Esophagus muscularis mucosa (tissue), 4 donors: Measurements from ENCODE around the gene ARHGEF5. TPM values are rescaled to one million over a fixed set of nuclear protein-coding genes. Genes with fewer than 3 reads are reported as not detected.
"Not testable (repeated sequence)": the region's sequence is repeated elsewhere in the genome, so short reads cannot be mapped to it uniquely, and the experiment has no call there.

Experiments used
- DNase-seq: peaks from one replicate; pipeline ENCODE4 v3.0.0-alpha.2; 2017; ENCODE audit errors: extremely low spot score
- H3K27ac ChIP-seq, 4 donors: fragments of 200-600 bp; sonication (generic); replicated peaks in 1 of 4; 1 replicate in 3 of 4; 2 replicates in 1 of 4; pipeline ENCODE4 v1.5.1; 2016 to 2019; ENCODE audit warnings: mild to moderate bottlenecking in 1 of 4
- H3K27me3 ChIP-seq, 4 donors: fragments of 200-600 bp; sonication (generic); one replicate each; pipeline versions ENCODE4 v1.5.1 to v1.6.0; 2016 to 2019
- H3K36me3 ChIP-seq, 4 donors: fragments of 200-600 bp; sonication (generic); one replicate each; pipeline ENCODE4 v1.5.1; 2016 to 2019
- H3K4me1 ChIP-seq, 4 donors: fragments of 200-600 bp; sonication (generic); one replicate each; pipeline ENCODE4 v1.5.1; 2016 to 2019
- H3K4me3 ChIP-seq, 4 donors: fragments of 200-600 bp; sonication (generic); 1 replicate in 2 of 4; 2 replicates in 2 of 4; pipeline ENCODE4 v1.5.1; 2016 to 2019; ENCODE audit warnings: mild to moderate bottlenecking in 4 of 4, moderate library complexity in 1 of 4
- H3K9me3 ChIP-seq, 4 donors: fragments of 200-600 bp; sonication (generic); 1 replicate in 3 of 4; 2 replicates in 1 of 4; pipeline ENCODE4 v1.5.1; 2016 to 2019
- EP300 ChIP-seq: sonication (generic); formaldehyde crosslinking; IDR thresholded peaks from one replicate; pipeline ENCODE4 v1.6.1; 2017; ENCODE audit warnings: antibody characterized with exemption
- POLR2A ChIP-seq: fragments of 450-650 bp; IDR thresholded peaks from one replicate; pipeline ENCODE4 v1.6.1; 2017; ENCODE audit warnings: antibody characterized with exemption, moderate library complexity, mild to moderate bottlenecking, low read depth
- POLR2AphosphoS5 ChIP-seq, 2 donors: sonication (generic); formaldehyde crosslinking; IDR thresholded peaks; one replicate each; pipeline ENCODE4 v1.6.1; 2017; ENCODE audit warnings: antibody characterized with exemption in 2 of 2
- WGBS: methylation state at CpG from one replicate; pipeline ENCODE4 v1.1.5; 2018; 5-methylcytosine and 5-hydroxymethylcytosine counted together
- intact Hi-C: fragments of 100-400 bp; cut with DNase I; formaldehyde crosslinking; loops from one replicate; pipeline ENCODE4 v1.15.1; 2023
- total RNA-seq, 4 donors: library from RNA; depleted of rRNA; stranded (reverse); fragments of >200 nt; gene quantifications; one replicate each; pipeline versions ENCODE4 v1.1.0 to v1.2.1, GENCODE V29; 2016
- TF ChIP-seq, protein P1 (sequence below), 3 experiments: fragments of 200-600 bp in 2 of 3; fragments of 450-650 bp in 1 of 3; sonication (generic) in 2 of 3; IDR thresholded peaks; one replicate each; pipeline ENCODE4 v1.5.1; 2017 to 2019; ENCODE audit warnings: antibody characterized with exemption in 3 of 3, mild to moderate bottlenecking in 2 of 3, moderate library complexity in 1 of 3

ARHGEF5 gene
- total RNA-seq, 4 donors from 2014 or later = 4.6 to 11.8 (median 8.9) TPM

DNA sequence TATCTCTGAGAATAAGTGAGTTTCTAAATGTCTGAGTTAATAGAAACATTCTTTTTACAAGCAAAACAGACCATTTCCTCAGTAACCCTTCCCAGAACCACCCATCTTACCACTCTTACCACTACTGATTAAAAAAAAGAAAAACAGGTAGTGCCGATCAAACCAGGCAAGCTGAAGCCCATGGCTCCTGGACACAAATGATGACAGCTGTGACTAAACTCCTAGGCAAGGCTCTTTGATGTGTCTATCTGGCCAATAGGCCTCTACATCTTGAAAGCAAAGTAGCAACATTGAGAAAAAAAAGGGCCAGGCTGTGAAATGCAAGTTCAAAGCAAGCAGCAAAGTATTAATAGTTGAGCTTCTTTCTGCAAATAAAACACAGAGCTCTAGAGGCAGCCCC, 6.6 kb upstream of the ARHGEF5 start:
- H3K27me3 ChIP-seq, H3K9me3 ChIP-seq, DNase-seq, intact Hi-C loops, H3K27ac ChIP-seq, H3K4me3 ChIP-seq, H3K36me3 ChIP-seq: not testable (repeated sequence)
- no CpG with 5 or more reads among the region's 1 CpG for WGBS
- H3K4me1 ChIP-seq = peaks cover 0 to 16% (median 0%) of the 10 kb centered on the region in 4 donors

DNA sequence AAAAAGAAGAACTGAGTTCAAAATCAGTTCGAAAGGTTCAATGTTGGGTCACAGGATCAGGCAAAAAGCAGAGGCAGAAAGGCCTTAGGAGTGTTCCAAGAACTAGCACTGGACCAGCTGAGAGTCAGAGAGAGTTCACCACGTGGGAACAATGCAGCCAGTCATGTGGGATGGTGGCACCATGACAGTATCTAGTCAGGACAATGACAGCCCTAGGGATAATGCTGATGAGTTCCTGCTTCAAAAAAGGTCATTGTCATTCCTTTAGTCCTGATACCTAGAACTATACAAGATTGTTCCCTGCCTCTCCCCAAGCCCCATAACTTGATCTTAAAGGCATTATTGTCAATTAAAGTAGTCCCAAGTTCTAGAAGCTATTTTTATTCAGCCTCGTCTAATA, 3.5 kb upstream of the ARHGEF5 start:
- peaks cover 0 to 16% (median 0%) of the 10 kb centered on the region in 4 donors for H3K4me1 ChIP-seq
- H3K9me3 ChIP-seq, H3K27me3 ChIP-seq, H3K4me3 ChIP-seq, H3K27ac ChIP-seq, H3K36me3 ChIP-seq, intact Hi-C loops: not testable (repeated sequence)
- peak; percentile 37 for DNase-seq
- WGBS = 71% methylated on average over 2 of the region's 3 CpGs

DNA sequence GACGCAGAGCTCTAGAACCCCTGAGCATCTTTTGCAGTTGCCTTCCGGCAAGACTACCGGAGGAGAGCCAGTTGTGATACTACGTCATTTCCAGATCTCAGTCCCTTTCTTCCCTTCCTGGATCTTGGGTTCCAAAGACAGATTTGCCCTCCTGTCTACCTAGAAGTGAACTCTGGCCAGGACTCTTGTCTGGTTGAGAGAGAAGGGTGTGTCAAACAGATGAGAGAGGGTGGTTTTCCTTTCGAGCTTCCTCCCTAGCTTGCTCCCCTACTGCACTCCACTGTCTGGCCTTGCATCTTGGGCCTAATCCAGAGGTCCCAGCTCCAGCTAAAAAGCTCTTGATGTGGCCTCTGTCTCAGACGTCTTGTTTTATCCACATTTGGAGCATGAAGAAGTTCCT, 983 bp downstream of the ARHGEF5 start:
- H3K27ac ChIP-seq, intact Hi-C loops, H3K27me3 ChIP-seq, H3K9me3 ChIP-seq, H3K36me3 ChIP-seq, DNase-seq, H3K4me3 ChIP-seq: not testable (repeated sequence)
- WGBS = no CpG with 5 or more reads among the region's 6 CpGs
- peaks cover 0 to 16% (median 0%) of the 10 kb centered on the region in 4 donors for H3K4me1 ChIP-seq

DNA sequence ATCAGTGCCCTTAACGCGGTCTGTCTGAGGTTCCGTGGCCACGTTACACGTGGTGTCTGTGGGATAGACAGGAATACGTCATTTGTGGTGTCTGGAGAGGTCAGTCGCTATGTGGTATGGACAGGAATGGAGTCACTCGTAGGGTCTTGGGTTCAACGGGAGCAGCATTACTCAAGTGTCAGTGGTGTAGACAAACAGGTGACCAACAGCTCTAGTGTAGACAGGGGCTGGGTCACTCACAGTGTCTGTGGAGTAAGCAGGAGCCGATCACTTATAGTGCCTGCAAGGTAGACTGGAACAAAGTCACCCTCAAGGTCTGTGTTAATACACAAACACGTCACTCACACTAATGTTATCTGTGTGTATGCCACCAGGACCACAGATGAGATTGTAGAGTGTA, 1.7 kb downstream of the ARHGEF5 start:
- H3K27ac ChIP-seq, DNase-seq, intact Hi-C loops, H3K36me3 ChIP-seq, H3K4me3 ChIP-seq, H3K27me3 ChIP-seq, H3K9me3 ChIP-seq: not testable (repeated sequence)
- peaks cover 0 to 13% (median 0%) of the 10 kb centered on the region in 4 donors for H3K4me1 ChIP-seq
- WGBS = no CpG with 5 or more reads among the region's 11 CpGs

DNA sequence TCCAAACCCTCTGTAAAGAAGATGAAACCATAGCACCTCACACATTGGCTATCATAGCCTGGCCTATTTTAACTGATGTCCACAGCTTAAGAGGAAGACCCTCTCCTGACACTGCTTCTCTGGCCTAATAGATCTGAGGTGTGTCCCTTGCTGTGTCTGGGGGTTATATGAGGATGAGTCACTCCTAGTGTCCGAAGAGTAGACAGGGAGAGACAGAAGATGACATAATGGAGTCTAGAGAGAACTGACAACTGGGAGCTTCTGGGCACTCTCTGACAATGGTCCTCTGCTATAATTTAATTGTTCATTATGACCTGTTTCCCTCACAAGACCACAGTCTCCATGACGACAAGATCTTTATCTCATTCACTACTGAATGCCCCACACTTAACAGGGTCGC, 6.9 kb downstream of the ARHGEF5 start:
- intact Hi-C loops, H3K4me3 ChIP-seq, H3K9me3 ChIP-seq, H3K27me3 ChIP-seq, H3K27ac ChIP-seq, DNase-seq, H3K36me3 ChIP-seq, H3K4me1 ChIP-seq: not testable (repeated sequence)
- WGBS = no CpG with 5 or more reads among the region's 3 CpGs

DNA sequence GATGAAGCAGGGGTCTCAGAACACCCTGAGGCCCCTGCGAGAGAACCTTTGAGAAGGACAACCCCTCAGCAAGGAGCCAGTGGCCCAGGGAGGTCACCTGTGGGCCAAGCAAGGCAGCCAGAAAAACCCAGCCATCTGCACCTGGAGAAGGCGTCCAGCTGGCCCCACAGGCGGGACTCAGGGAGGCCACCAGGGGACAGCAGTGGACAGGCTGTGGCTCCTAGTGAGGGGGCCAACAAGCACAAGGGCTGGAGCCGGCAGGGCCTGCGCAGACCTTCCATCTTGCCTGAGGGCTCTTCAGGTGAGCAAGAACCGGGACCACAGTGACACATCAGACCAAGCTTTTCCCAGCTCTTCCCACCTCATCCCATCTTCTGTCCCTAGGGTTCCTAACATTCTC, 10.3 kb downstream of the ARHGEF5 start:
- H3K4me3 ChIP-seq, H3K27ac ChIP-seq, H3K4me1 ChIP-seq, H3K27me3 ChIP-seq, intact Hi-C loops, H3K36me3 ChIP-seq, H3K9me3 ChIP-seq, DNase-seq: not testable (repeated sequence)
- WGBS = no CpG with 5 or more reads among the region's 6 CpGs

DNA sequence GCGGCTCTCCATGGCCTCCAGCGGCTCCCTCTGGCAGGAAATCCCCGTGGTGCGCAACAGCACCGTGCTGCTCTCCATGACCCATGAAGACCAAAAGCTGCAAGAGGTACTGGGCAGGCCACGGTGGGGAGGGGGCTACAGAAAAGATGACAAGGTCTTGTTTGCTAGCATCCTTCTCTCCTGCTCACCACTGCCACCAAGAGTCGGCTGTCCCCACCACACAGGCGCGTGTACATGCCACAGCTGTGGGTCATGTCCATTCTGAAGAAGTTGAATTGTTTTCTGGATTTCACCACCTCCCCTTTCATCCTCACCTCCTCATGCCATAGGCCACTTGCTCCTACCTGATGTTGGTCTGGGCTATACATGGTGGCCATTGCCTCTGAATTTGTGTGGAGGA, 12.0 kb downstream of the ARHGEF5 start:
- H3K27ac ChIP-seq, H3K4me1 ChIP-seq, H3K27me3 ChIP-seq, intact Hi-C loops, H3K36me3 ChIP-seq, DNase-seq, H3K9me3 ChIP-seq, H3K4me3 ChIP-seq: not testable (repeated sequence)
- no CpG with 5 or more reads among the region's 9 CpGs for WGBS

DNA sequence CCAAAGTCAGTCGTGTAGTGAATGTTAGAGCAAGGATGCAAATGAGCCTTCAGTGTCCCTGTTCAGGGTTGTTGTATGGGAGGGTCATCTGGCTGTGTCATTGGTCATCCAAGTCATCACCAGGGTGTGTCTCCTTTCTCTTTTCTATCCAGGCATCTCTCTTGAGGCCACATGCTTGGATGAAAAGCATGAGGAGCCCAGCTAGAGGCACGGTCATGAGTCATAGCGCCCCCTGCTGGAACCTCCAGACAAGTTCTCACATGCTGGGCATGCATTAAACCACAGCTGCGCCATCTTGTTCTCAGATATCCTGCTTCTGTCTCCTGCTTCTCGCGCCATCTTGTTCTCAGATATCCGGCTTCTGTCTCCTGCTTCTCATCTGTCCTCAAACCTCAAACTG, 14.0 kb downstream of the ARHGEF5 start:
- H3K9me3 ChIP-seq, H3K27ac ChIP-seq, H3K27me3 ChIP-seq, H3K4me1 ChIP-seq, intact Hi-C loops, DNase-seq, H3K4me3 ChIP-seq, H3K36me3 ChIP-seq: not testable (repeated sequence)
- no CpG with 5 or more reads among the region's 7 CpGs for WGBS

DNA sequence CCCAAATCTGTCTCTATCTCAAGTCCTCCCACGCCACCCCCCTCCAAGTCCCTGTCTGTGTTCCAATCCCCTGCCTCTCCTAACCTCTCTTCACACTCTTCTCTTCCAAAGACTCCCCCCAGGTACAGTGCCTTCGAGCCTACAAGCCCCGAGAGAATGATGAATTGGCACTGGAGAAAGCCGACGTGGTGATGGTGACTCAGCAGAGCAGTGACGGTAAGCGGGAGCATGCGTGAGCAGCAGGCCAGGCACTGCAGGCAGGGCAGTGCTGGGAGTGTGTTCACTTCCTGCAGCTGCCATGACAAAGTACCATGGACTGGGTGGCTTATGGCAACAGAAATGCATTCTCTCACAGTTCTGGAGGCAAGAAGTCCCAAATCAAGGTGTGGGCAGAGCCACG, 23.4 kb downstream of the ARHGEF5 start:
- TF ChIP-seq POLR2AphosphoS5 (IDR thresholded peaks at IDR 0.05) (no peak), EP300 (no peak), POLR2A (no peak)
- TF ChIP-seq, protein P1, sequence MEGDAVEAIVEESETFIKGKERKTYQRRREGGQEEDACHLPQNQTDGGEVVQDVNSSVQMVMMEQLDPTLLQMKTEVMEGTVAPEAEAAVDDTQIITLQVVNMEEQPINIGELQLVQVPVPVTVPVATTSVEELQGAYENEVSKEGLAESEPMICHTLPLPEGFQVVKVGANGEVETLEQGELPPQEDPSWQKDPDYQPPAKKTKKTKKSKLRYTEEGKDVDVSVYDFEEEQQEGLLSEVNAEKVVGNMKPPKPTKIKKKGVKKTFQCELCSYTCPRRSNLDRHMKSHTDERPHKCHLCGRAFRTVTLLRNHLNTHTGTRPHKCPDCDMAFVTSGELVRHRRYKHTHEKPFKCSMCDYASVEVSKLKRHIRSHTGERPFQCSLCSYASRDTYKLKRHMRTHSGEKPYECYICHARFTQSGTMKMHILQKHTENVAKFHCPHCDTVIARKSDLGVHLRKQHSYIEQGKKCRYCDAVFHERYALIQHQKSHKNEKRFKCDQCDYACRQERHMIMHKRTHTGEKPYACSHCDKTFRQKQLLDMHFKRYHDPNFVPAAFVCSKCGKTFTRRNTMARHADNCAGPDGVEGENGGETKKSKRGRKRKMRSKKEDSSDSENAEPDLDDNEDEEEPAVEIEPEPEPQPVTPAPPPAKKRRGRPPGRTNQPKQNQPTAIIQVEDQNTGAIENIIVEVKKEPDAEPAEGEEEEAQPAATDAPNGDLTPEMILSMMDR (IDR thresholded peaks at IDR 0.05) = no peak
- intact Hi-C loops = no loop called here
- DNase-seq = no peak
- peaks cover 0 to 36% (median 5%) of the 10 kb centered on the region in 4 donors for H3K36me3 ChIP-seq
- WGBS = 90% methylated on average over 9 of the region's 9 CpGs
- no peak overlapping the region for H3K27ac ChIP-seq
- no peak overlapping the region for H3K4me3 ChIP-seq
- no peaks in the 10 kb centered on the region for H3K4me1 ChIP-seq
- no peaks in the 10 kb centered on the region for H3K9me3 ChIP-seq
- no peaks in the 10 kb centered on the region for H3K27me3 ChIP-seq
